ENCODE results near the gene ZNF20.

GRCh38 chr19:12133069-12133468, 7.1 kb downstream of the ZNF20 start:
- TF ChIP-seq CTCF (IDR thresholded peaks at IDR 0.05; ENCODE audit: low read depth, low read length) = no peak
- no peak for TF ChIP-seq EZH2phosphoT487 (IDR thresholded peaks at IDR 0.05; ENCODE audit: low read depth)
